G401 (cell line): ENCODE measurements around the gene RGMA. TPM values are rescaled to one million over a fixed set of nuclear protein-coding genes. Genes with fewer than 3 reads are reported as not detected.
"Not testable (repeated sequence)": the region's sequence is repeated elsewhere in the genome, so short reads cannot be mapped to it uniquely, and the experiment has no call there.

Source experiments
- DNase-seq: peaks from one replicate; pipeline ENCODE4 v3.0.0-alpha.2; 2015; ENCODE audit warnings: low spot score
- in situ Hi-C: cut with HindIII; loops from 2 replicates; pipeline ENCODE4 v1.10.0; 2016; ENCODE audit warnings: low sequenced_read_pairs, mixed read lengths
- total RNA-seq: library from RNA; depleted of rRNA; stranded (reverse); fragments of >200 nt; shearing (Covaris generic); gene quantifications from 2 replicates; pipeline ENCODE4 v1.2.3, GENCODE V29; 2014

The RGMA gene
- total RNA-seq, 1 experiment from 2014 or later, result 2.6 TPM

GRCh38 chr15:93040288-93041158 lies 48.5 kb downstream of the RGMA start:
- in situ Hi-C loops, result no loop called here
- DNase-seq, result no peak

- in situ Hi-C loops, DNase-seq: not testable (repeated sequence)
Measured at GRCh38 chr15:93039562-93040287, 49.3 kb downstream of the RGMA start.

GRCh38 chr15:93037820-93038705 lies 50.9 kb downstream of the RGMA start:
- in situ Hi-C loops, result no loop called here
- no peak for DNase-seq

- DNase-seq, result peak; percentile 65
- in situ Hi-C loops, result no loop called here
Measured at GRCh38 chr15:93036951-93037819, 51.8 kb downstream of the RGMA start.

GRCh38 chr15:93035953-93036810 lies 52.8 kb downstream of the RGMA start:
- in situ Hi-C loops, result no loop called here
- no peak for DNase-seq

- no peak for DNase-seq
- in situ Hi-C loops, result no loop called here
Measured at GRCh38 chr15:93035092-93035915, 53.7 kb downstream of the RGMA start.

GRCh38 chr15:93034512-93034911 lies 54.5 kb downstream of the RGMA start:
- in situ Hi-C loops, result no loop called here
- DNase-seq, result no peak

- no peak for DNase-seq
- in situ Hi-C loops, result no loop called here
Measured at GRCh38 chr15:93033434-93034045, 55.5 kb downstream of the RGMA start.

- DNase-seq, in situ Hi-C loops: not testable (repeated sequence)
Measured at GRCh38 chr15:93032515-93033206, 56.4 kb downstream of the RGMA start.

GRCh38 chr15:93031557-93032384 lies 57.2 kb downstream of the RGMA start:
- in situ Hi-C loops, DNase-seq: not testable (repeated sequence)

- DNase-seq, result no peak
- in situ Hi-C loops, result no loop called here
Measured at GRCh38 chr15:93031103-93031464, 57.9 kb downstream of the RGMA start.

GRCh38 chr15:93030430-93031102 lies 58.4 kb downstream of the RGMA start:
- in situ Hi-C loops, result no loop called here
- peak; percentile 79 for DNase-seq

- in situ Hi-C loops, result no loop called here
- peak; percentile 23 for DNase-seq
Measured at GRCh38 chr15:93029836-93030429, 59.1 kb downstream of the RGMA start.

- in situ Hi-C loops, result no loop called here
- peak; percentile 29 for DNase-seq
Measured at GRCh38 chr15:93029214-93029835, 59.7 kb downstream of the RGMA start.
